H1 (cell line): Measurements from ENCODE around the gene CELF4.

Experiments
- BRCA1 ChIP-seq: IDR thresholded peaks from 2 replicates; pipeline ENCODE4 v1.6.1; 2012; ENCODE audit warnings: low read depth, low read length, improper control_type of control experiment
- CTCF ChIP-seq, 3 experiments: IDR thresholded peaks; 1 replicate in 2 of 3; 2 replicates in 1 of 3; pipeline versions ENCODE4 v1.5.1 to v1.6.1; 2011; ENCODE audit warnings: low read length in 3 of 3, mild to moderate bottlenecking in 3 of 3, inconsistent platforms in 2 of 3, low read depth in 1 of 3, moderate library complexity in 1 of 3; ENCODE audit not compliant: insufficient read depth in 1 of 3; ENCODE audit errors: control extremely low read depth in 1 of 3
- EZH2 ChIP-seq: fragments of 200-600 bp; sonication (generic); IDR thresholded peaks from 2 replicates; pipeline ENCODE4 v1.7.1; 2012; ENCODE audit warnings: low read depth, mild to moderate bottlenecking, moderate library complexity, low read length, inconsistent platforms; ENCODE audit not compliant: severe bottlenecking
- HDAC2 ChIP-seq, 2 experiments: fragments of 300-600 bp in 1 of 2; sonication (generic) in 1 of 2; IDR thresholded peaks; 2 replicates each; pipeline ENCODE4 v1.6.1; 2011 to 2012; ENCODE audit warnings: low read depth in 2 of 2, low read length in 2 of 2, mild to moderate bottlenecking in 2 of 2, moderate library complexity in 2 of 2, borderline replicate concordance in 1 of 2, inconsistent platforms in 1 of 2
- HDAC6 ChIP-seq: IDR thresholded peaks from one replicate; pipeline ENCODE4 v1.7.1; 2012; ENCODE audit warnings: low read depth, mild to moderate bottlenecking, inconsistent platforms, low read length, moderate library complexity
- RAD21 ChIP-seq, 2 experiments: IDR thresholded peaks in 1 of 2; conservative IDR thresholded peaks in 1 of 2; 2 replicates each; pipeline ENCODE4 v1.6.1; 2011; ENCODE audit warnings: low read depth in 2 of 2, low read length in 2 of 2, improper control_type of control experiment in 1 of 2, inconsistent platforms in 1 of 2, mild to moderate bottlenecking in 1 of 2, moderate library complexity in 1 of 2
- SIN3A ChIP-seq, 2 experiments: IDR thresholded peaks in 1 of 2; conservative IDR thresholded peaks in 1 of 2; 2 replicates each; pipeline ENCODE4 v1.6.1; 2011 to 2012; ENCODE audit warnings: low read length in 2 of 2, improper control_type of control experiment in 1 of 2, low read depth in 1 of 2, mild to moderate bottlenecking in 1 of 2
- TCF12 ChIP-seq: IDR thresholded peaks from 2 replicates; pipeline ENCODE4 v1.6.1; 2011; ENCODE audit warnings: low read depth, mild to moderate bottlenecking, low read length
- YY1 ChIP-seq: IDR thresholded peaks from 2 replicates; pipeline ENCODE4 v1.6.1; 2011; ENCODE audit warnings: low read depth, mild to moderate bottlenecking, low read length
- ZNF274 ChIP-seq: IDR thresholded peaks from 2 replicates; pipeline ENCODE4 v1.7.0; 2012; ENCODE audit warnings: low read length, borderline replicate concordance; ENCODE audit errors: extremely low read depth
- TF ChIP-seq, protein P1 (sequence below): IDR thresholded peaks from 2 replicates; pipeline ENCODE4 v1.6.1; 2012; ENCODE audit warnings: inconsistent platforms

- TF ChIP-seq EZH2 (no peak), SIN3A (conservative IDR thresholded peaks at IDR 0.05 in 1 of 2, IDR thresholded peaks at IDR 0.05 in 1 of 2; ENCODE audit: low read depth in 1 of 2, low read length in 2 of 2) (no peak), CTCF (IDR thresholded peaks at IDR 0.05; ENCODE audit: control extremely low read depth in 1 of 3, insufficient read depth in 1 of 3, low read depth in 1 of 3, low read length in 3 of 3) (no peak), RAD21 (IDR thresholded peaks at IDR 0.05 in 1 of 2, conservative IDR thresholded peaks at IDR 0.05 in 1 of 2; ENCODE audit: low read depth in 2 of 2, low read length in 2 of 2) (no peak), BRCA1 (no peak), HDAC6 (no peak), HDAC2 (IDR thresholded peaks at IDR 0.05; ENCODE audit: borderline replicate concordance in 1 of 2, low read depth in 2 of 2, low read length in 2 of 2) (no peak), ZNF274 (no peak), TCF12 (no peak), YY1 (no peak)
- TF ChIP-seq, protein P1, sequence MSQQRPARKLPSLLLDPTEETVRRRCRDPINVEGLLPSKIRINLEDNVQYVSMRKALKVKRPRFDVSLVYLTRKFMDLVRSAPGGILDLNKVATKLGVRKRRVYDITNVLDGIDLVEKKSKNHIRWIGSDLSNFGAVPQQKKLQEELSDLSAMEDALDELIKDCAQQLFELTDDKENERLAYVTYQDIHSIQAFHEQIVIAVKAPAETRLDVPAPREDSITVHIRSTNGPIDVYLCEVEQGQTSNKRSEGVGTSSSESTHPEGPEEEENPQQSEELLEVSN, result no peak
Observed at GRCh38 chr18:37303009-37303408, 262.6 kb downstream of the CELF4 start.
